GM04504 (cell line): Measurements from ENCODE around the gene CNOT3.
"Not testable (repeated sequence)": the region's sequence is repeated elsewhere in the genome, so short reads cannot be mapped to it uniquely, and the experiment has no call there.

ENCODE experiments used
- DNase-seq: peaks from one replicate; pipeline ENCODE4 v3.0.0-alpha.2; 2012; ENCODE audit warnings: low read depth

Gene CNOT3

DNA sequence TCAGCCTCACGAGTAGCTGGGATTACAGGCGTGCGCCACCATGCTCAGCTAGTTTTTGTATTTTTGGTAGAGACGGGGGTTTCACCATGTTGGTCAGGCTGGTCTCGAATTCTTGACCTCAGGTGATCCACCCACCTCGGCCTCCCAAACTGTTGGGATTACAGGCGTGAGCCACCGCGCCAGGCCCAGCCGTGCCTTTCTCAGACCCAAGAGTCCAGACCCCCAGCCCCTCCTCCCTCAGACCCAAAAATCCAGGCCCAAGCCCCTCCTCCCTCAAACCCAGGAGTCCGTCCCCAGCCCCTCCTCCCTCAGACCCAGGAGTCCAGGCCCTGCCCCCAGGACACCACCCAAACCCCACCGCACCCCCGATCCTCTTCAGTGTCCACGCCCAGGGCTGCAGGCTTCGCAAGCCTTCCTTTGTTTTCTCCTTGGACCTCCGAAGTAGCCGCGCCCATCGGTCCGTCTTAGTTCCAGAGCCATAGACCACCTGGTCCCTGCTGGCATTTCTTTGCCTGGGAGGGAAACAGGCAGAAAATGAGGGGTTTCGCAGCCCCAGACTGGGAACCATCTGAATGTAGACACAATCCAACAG is 31.7 kb downstream of the CNOT3 start:
- DNase-seq = no peak

DNA sequence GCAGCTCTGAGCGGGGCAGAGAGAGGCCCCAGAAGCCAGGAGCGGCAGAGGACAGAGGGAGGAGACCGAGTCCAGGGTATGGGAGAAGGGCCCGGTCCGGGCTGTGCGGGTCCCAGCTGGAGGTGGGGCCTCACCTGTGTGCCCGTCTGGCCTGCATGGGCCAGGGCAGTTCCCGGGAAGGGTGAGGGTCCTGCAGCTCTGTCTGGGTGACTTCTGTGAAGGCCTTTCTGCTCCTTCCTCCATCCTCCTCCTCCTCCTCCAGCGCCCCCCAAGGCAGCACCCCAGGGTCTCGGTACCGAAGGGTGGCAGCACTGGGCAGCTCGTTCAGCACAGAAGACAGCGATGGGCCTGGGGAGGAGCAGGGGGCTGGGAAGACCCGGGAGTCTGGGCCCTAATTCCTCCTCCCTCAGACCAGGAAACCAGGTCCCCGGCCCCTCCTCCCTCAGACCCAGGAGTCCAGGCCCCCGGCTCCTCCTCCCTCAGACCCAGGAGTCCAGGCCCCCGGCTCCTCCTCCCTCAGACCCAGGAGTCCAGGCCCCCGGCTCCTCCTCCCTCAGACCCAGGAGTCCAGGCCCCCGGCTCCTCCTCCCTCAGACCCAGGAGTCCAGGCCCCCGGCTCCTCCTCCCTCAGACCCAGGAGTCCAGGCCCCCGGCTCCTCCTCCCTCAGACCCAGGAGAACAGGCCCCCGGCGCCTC is 34.3 kb downstream of the CNOT3 start:
- not testable (repeated sequence) for DNase-seq

DNA sequence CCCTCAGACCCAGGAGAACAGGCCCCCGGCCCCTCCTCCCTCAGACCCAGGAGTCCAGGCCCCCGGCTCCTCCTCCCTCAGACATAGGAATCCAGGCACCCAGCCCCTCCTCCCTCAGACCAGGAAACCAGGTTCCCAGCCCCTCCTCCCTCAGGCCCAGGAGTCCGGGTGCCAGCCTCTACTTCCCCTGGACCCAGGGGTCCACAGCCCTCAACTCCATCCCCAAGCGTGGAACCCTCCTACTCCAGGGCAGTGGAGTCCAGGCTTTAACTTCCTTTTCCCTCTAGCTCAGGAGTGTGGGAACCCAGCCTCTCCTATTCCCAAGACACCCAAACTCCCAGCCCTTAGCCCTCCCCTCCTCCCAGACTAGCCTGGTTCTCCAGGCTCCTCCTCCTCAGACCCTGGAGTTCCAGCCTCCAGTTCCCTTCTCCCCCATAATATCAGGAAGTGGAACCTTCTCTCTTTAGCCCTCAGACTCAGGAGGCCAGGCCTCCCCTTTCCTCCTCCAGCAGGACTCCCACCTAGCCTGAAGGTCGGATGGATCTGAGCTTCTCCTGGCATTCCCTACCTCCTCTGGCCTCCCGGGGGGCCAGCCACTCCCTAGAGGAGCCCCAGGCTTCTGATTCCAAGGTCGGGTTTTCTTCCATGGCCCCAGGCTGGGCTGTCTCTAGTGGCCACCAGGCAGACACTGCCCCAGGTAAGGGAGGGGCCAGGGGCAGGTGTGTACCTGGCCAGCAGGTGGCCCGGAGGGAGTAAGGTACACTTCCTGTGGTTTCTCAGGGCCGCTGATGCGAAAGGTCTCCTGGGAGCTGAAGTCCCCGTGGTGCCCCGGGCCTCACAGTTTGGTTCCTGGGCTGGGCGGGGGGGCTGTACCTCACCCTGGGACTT is 35.2 kb downstream of the CNOT3 start, which contains the start of gene TMC4:
Gene TMC4 (minus strand): TSS at position 690 of the 888 bp plus-strand sequence. CDS start 43 bp downstream, at position 647.
- no peak for DNase-seq

DNA sequence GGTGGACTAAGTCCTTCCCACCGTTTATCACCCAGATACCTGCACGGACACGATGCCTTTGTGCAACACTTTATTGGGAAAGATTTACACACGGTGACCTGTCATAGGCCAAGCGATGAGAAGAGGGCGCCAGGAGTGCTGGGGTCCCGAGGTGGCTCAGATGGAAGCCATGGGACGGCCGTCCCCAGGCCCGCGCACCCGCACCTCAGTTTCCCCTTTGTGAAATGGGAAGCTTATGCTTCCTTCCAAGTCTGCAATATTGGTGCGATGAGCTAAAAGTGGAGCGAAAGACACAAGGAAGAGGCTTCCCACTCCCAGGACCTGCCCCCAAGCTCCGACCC is 35.8 kb downstream of the CNOT3 start:
- no peak for DNase-seq

DNA sequence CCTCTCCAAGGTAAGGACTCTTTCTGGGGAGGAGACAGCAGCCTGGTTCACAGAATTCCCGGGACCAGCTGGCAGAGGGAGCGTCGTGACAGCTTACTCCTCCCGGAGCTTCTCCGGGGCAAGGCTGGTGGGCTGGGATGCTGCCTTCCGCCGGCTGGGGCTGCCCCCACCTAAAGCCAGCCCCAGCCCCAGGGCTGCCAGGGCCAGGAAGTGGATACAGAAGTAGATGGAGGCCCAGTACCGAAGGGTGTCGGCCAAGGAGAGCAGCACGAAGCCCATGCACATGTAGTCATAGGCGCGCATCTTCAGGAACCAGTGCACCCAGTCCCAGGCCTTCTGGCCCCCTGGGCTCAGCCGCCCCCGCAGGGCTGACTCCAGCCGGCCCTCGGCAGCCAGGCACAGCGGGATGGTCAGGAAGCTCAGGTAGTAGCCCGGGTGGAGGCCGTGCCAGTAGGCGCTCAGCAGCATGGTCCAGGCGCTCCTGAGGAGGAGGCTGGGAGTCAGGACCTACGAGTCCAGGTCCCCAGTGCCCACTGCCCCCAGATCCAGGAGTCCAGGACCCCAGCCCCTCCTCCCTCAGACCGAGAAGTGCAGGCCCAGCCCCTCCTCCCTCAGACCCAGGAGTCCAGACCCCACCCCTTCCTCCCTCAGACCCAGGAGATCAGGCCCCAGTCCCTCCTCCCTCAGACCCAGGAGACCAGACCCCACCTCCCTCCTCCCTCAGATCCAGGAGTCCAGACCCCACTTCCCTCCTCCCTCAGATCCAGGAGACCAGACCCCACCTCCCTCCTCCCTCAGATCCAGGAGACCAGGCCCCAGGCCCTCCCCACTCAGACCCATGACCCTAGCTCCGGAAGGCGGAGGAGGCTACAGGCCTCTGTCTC is 36.6 kb downstream of the CNOT3 start:
- no peak for DNase-seq

DNA sequence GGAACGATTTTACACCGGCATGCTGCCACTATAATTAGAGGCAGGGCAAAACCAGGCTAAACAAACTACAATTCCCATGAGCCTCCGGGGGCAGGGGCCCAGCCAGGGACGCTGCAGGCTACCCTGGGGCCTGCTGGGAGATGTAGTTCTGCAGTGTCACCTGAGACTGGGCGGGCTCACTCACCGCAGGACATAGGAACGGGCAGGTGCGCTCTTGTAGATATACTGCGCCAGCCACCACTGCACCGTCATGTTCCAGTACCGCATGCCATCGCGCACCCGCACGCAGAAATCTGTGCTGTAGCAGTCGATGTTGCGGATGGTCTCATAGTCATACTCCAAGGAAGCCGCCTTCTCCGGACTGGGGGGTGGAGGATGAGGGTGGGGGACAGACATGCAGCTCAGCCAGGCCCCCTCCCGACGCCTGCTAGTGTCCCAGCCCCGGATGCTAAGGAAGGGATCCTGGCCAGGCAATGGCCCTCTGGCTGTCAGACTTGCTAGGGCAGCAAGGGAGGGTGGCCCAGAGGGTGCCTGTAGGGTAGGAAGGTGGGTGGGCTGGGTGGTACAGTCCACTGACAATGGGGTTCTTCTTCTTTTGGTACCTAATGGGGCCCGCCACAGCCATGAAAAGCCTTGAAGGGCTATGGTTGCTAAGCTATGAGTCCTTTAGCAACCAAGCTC is 41.2 kb downstream of the CNOT3 start:
- DNase-seq = no peak

DNA sequence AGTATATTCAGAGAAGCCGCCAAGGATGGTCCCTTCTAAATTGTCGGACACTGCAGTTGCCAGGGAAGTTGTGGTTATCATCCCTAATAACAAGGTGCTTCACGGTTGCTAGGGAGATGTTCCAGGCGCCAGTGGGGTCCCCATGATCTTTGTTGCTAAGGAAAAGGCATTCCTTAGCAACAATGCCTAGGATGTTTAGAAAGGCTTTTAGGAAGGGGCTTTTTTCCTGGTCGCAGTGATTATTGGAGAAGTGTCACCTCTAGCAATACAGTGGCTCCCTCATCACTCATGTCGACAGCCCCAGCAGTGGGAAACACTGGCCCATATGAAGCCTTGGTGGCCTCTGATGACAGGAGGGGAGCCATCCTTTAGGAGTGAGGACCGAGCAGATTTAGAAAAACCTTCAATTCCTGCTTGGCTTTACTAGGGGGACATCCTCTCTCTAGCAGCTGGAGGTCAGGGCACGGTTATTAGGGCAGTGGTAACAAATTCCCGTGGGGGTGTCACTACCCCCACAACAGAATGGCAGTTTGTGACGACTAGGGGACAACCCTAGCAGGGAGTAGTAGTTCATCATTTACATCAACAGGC is 41.8 kb downstream of the CNOT3 start:
- no peak for DNase-seq

DNA sequence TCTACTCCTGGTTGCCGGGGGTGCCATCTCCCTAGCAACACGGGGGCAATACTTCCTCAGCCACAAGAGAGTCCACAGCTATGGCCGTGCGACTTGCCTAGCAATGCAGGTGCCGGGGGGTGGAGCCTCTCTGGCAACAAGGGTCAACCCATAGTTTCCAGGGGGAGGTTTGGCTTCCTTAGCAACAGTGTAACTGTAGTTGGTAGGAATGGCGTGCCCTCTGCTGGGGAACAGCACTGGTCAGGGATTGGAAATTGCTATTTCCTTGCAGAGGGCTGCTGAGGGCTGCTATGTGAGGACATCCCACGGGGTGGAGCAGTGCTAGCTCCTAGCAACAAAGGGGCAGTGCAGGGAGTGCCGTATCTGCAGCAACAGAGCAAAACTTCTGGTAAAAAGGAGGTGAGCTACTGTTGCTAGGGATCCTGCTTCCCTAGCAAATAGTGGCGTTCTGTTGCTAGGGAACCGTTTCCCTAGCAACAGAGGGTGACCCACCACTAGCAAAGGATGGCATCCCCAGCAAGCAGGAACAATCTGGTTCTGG is 42.4 kb downstream of the CNOT3 start:
- no peak for DNase-seq

DNA sequence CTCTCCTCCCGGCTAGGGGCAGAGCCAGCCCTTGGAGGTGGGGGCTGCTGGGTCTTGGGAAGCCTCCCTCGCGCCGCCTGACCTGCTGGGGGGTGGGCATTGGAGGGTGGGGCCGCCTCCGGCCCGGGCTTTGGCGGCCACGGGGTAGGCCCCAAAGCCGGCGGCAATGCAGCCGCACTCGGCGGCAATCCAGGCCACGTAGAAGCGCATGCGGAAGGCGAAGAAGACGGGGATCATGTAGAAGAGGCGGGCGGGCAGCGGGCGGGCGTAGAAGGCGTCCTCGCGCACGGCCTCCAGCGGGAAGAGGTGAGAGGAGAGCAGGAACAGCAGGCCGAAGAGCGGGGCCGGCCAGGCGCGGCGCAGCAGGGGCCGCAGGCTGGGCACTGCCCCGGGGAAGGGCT is 43.1 kb downstream of the CNOT3 start:
- no peak for DNase-seq

DNA sequence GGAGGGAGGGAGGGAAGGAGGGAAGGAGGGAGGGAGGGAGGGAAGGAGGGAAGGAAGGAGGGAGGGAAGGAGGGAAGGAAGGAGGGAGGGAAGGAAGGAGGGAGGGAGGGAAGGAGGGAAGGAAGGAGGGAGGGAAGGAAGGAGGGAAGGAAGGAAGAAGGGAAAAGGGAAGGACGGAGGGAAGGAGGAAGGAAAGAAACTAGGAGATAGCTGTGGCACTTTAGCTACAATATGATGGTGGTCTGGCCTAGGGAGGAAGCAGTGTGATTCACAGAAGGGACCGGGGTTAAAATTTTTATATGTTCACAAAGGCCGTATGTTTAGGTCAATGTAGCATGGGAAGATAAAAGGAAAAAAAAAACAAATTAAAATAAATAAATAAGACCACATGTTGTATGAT is 44.3 kb downstream of the CNOT3 start:
- DNase-seq = not testable (repeated sequence)

DNA sequence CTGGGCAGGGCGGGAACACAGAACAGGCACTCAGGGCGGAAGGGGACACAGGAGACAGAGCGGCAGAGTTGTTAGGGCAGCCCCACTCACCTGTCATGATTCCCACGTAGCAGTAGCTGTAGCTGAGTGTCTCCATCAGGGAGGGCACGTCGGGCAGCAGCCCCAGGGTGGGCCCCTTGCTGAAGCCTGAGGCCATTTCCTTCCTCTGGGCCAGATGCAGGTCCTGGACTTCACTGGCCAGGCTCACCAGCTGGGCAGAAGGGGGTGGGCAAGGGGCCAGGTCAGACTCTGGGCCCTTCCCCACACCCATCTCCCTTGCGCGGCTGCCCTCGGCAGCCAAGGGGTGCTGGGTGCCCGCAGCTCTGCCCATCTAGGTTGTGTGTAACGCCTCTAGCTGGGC is 45.9 kb downstream of the CNOT3 start:
- DNase-seq = no peak

DNA sequence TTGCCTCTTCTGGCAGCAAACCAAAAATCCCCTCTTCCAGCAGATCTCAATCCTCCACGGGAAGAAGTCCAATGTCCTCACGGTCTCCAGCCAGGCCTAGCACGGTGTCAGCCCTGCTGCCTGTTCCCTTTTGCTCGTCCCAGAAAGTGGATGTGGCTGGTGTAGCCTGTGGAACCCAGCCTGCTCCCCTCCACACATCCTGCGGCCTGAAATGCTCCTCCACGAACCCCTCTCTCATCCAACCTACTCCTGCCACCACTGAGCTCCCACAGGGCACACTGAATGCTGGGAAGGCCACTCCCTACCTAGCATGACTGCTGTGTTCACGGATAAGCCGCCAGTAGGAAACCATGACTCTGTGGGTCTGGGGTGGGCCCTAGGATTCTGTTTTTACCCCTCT is 48.8 kb downstream of the CNOT3 start:
- DNase-seq = no peak

DNA sequence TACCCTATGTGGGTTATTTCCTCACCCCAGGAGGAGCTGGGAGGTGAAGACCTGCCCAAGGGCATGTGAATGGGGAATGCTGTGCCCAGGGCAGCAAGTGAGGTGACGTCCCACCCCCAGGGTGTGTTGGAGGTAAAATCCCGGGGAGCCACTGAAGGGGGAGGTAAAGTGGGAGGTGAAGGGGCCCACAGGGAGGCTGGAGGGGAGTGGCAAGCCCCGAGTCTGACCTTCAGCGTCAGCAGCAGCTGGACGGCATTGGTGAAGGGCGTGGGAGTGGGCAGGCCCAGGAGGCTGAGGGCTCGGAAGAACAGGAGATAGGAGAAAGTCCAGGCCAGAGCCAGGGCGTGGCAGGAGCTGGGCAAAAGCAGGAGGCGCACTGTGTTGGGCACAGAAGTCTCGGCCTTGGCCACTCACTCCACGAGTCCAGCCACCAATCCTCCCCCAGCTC is 49.4 kb downstream of the CNOT3 start:
- no peak for DNase-seq

DNA sequence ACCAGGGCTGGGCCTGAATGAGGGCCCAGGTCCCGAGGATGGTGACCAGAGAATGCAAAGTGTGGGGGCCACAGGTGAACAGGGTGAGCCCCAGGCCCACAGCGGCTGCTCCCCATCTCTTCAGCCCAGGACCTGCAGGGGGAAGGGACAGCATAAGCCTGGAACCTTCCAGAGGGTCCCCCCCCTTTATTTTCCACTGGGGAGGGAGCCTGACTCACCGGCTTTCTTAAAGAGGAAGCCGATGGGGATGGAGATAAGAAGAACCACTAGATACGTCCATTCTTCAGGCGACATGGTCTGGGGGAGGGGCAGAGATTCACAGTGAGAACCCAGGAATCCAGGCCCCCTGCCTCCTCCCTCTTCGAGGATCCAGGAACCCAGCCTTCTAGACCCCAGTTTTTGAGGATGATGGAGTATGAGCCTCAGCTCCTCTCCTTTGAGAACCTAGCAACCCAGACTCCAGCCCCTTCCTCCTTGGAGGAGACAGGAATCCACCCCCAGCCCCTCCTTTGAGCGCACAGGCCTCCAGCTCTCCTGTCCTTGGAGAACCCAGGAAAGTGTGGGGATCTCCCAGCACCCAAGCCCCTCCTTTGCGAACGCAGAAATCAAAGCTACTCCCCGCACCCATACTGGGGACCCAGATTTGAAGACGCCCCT is 50.8 kb downstream of the CNOT3 start:
- DNase-seq = no peak

DNA sequence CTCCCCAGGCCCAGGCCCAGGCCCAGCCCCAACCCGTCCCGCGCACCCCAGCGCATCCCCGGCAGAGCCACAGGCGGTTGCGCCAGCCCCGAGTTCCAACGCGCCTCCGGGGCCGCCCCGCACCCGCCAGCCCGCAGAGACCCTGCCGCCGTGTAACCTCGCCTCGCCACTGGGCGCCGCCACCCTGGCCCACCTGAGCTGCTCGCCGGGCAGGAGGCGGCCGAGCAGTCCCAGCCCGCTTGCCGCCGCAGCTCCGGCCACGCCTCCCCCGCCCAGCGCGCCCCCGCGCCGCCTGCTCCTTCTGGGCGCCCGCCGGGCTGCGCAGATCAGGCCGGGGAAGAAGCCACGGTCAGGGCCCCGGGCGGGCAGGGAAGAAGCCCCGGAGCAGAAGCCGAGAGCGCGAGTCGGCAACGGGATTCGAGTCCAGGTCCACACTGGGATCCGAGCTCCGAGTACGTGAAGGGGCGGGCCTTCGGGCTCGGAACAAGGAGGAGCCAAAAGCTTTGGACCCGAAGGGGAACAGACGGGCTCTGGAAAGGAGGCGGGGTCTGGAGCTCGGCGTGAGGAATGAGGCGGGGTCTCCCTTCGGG is 51.7 kb downstream of the CNOT3 start, which contains the start of gene MBOAT7:
Gene MBOAT7 (minus strand): TSS at position 436 of the 590 bp plus-strand sequence. CDS start 1,072 bp downstream, outside the sequence.
- DNase-seq = no peak

DNA sequence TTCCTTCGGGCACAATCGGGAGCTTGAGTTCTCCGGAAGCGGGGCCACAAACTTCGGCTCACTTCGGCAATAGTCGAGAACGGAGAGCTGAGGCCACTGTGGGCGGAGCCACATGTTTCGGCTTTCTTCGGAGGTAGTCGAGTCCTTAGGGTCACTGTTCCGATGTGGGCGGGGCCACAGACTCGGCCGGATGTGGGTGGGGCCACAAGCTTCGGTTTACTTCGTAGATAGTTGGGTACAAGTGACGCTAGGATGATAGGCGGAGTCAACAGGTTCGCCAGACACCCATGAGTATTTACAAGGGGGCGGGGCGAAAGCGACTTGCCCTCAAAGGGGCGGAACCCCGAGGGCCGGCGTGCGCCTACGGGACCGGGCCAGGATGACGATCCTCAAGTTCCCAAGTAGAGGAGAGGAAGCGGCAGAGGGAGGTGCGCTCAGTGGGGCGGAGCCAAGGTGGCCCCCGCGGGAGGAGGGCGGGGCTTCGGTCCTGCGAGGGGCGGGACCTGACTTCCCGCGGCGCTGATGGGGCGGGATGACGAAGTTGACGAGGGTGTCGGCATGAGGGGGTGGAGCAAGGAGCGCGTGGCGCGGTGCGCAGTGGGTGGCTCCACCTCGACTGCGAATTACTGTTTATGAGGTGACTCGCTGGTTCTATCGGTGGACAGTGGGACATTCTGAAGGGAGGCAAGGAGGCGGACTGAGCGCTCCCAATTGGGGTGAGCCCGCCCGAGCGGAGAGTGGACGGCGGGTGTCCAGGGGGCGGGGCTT is 52.4 kb downstream of the CNOT3 start:
- DNase-seq = peak; percentile 100

DNA sequence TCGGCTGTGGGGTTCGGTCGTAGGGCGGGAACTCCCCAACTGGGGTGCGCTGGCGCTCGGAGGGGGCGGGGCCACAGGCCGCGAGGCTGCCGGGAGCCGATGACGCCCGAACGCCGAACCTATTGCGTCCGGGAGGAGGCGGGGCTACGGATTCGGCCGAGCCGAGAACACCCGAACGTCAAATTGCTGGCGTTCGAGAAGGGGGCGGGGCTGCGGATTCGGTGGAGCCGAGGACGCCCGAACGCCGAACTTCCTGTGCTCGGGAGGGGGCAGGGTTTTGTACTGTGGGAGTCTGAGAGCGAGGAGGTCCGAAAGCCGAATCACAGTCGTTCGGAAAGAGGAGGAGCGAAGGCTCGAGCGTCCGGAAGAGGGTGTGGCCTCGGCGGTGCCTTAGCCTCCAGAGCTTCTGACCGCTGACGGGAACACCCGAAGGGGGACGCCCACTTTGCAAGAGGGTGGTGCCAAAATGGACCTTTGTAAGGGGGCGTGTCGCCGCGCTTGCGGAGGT is 53.0 kb downstream of the CNOT3 start:
- DNase-seq = peak; percentile 100

DNA sequence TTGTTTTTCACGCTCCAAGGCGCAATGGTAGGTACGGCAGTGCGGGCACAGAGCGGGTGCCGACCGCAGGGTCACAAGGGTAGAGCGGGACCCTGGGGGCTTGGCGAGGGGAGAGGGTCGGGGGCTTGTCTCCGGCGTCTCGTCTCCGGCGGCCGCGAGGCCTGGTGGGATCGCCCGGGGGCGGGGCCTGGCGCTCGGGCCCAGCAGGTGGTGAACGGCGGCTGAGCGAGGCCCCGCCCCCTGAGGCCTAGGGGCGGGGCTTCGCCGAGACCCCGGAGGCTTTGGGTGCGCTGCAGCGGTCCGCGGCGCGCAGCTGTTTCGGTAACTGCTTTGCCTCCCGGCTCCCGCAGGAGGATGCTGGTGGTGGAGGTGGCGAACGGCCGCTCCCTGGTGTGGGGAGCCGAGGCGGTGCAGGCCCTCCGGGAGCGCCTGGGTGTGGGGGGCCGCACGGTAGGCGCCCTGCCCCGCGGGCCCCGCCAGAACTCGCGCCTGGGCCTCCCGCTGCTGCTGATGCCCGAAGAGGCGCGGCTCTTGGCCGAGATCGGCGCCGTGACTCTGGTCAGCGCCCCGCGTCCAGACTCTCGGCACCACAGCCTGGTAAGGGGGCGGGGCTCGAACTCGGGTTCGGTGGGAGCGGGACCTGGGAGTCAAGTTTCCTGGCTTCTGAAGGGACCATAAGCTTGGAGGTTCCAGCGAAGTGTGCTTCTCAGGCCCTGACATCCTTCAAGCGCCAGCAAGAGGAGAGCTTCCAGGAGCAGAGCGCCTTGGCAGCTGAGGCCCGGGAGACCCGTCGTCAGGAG is 53.6 kb downstream of the CNOT3 start, which contains the start of gene TSEN34:
Gene TSEN34 (plus strand): TSS at position 298 of the 800 bp plus-strand sequence. CDS start 57 bp downstream, at position 355.
- peak; percentile 72 for DNase-seq
